Neural cell (in vitro differentiated cells): ENCODE data around the gene FBLN5.

Source experiments
- CTCF ChIP-seq: fragments of 450-650 bp; IDR thresholded peaks from 2 replicates; pipeline ENCODE4 v1.5.1; 2014; ENCODE audit warnings: antibody characterized with exemption, mild to moderate bottlenecking, moderate library complexity; ENCODE audit not compliant: poor library complexity, severe bottlenecking
- EP300 ChIP-seq: fragments of 450-650 bp; conservative IDR thresholded peaks from 2 replicates; pipeline ENCODE4 v1.6.1; 2014; ENCODE audit warnings: antibody characterized with exemption, mild to moderate bottlenecking, moderate library complexity; ENCODE audit not compliant: poor library complexity, severe bottlenecking
- EZH2 ChIP-seq: fragments of 200-600, 300-800 bp; shearing (Covaris generic), sonication (generic); IDR thresholded peaks from 2 replicates; pipeline ENCODE4 v1.6.1; 2014; ENCODE audit warnings: antibody characterized with exemption, low read length, borderline replicate concordance, mild to moderate bottlenecking; ENCODE audit not compliant: insufficient read depth, poor library complexity, severe bottlenecking
- POLR2AphosphoS5 ChIP-seq: IDR thresholded peaks from 2 replicates; pipeline ENCODE4 v1.6.1; 2012
- RAD21 ChIP-seq: fragments of 450-650 bp; conservative IDR thresholded peaks from 2 replicates; pipeline ENCODE4 v1.6.1; 2014; ENCODE audit warnings: antibody characterized with exemption, mild to moderate bottlenecking, moderate library complexity
- REST ChIP-seq: IDR thresholded peaks from 2 replicates; pipeline ENCODE4 v1.6.1; 2012; ENCODE audit warnings: borderline replicate concordance
- SMC3 ChIP-seq: fragments of 450-650 bp; conservative IDR thresholded peaks from 2 replicates; pipeline ENCODE4 v1.6.1; 2014; ENCODE audit warnings: antibody characterized with exemption, mild to moderate bottlenecking, moderate library complexity; ENCODE audit not compliant: poor library complexity
- TAF1 ChIP-seq: IDR thresholded peaks from 2 replicates; pipeline ENCODE4 v1.6.1; 2012; ENCODE audit warnings: low read depth

- no peak for TF ChIP-seq CTCF
- no peak for TF ChIP-seq EZH2
- no peak for TF ChIP-seq REST
- no peak for TF ChIP-seq POLR2AphosphoS5
- TF ChIP-seq EP300, result no peak
- no peak for TF ChIP-seq SMC3
- no peak for TF ChIP-seq TAF1
- TF ChIP-seq RAD21, result no peak
Observed at GRCh38 chr14:91942128-91942527, 5.4 kb downstream of the FBLN5 start.
